GM19328 (cell line): Measurements from ENCODE around the gene RRP1B.

Experiments
- ATAC-seq: cut with Tn5 transposase; IDR thresholded peaks from one replicate; pipeline ENCODE4 v1.9.1; 2021; ENCODE audit warnings: mild to moderate bottlenecking, moderate library complexity; ENCODE audit not compliant: unreplicated experiment

Gene RRP1B

DNA sequence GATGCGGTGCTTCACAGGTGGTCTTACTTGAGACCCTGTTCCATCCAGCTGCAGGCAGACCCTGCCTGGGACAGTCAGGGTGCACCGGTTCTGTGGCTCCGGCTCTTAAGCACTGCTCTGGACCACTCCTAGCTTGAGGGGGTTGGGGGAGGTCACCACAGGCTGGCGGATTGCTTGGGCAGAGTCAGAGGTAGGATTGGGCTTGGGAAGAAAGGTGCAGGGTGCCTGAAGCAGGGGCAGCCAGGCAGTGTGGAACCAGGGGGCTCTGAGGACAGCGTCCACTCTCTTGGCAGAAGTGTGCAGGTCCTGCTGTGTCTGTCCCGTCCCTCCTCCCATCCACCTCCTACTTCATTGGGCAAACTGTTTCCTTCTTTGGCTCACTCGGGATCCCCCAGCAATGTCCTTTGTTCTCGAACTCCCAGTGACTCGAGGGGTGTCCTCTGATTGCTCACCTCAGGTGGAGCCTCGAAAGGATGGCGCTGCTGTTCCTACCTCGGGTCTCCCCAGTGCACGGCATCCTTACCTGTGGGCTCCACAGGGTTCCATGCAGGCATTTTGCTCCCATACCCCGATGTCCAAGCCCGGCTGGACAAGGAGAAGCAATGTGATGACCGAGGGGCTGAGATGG lies 61.3 kb downstream of the RRP1B start:
- no peak for ATAC-seq

DNA sequence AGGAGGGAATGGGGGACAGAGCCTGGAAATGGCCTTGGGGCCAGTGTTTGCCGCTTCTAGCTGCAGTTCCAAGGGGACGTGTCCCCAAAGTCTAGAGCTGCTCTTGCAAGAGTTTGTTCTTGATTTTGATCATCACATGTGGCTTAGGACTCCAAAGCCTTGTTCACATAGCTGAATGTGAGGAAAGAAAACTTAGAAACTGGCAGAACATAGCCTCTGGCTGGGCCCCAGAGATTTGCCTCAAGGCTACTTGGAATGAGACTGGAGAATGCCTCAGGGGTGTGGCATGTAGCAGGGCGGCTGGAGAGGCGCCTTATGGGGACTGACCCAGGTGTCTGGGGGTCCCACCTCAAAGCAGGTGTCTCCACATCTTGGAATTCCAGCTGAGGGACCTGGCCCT lies 61.8 kb downstream of the RRP1B start:
- no peak for ATAC-seq

GRCh38 chr21:43721939-43722338 lies 62.6 kb downstream of the RRP1B start:
- ATAC-seq, result no peak

GRCh38 chr21:43723648-43724047 lies 64.3 kb downstream of the RRP1B start:
- no peak for ATAC-seq

DNA sequence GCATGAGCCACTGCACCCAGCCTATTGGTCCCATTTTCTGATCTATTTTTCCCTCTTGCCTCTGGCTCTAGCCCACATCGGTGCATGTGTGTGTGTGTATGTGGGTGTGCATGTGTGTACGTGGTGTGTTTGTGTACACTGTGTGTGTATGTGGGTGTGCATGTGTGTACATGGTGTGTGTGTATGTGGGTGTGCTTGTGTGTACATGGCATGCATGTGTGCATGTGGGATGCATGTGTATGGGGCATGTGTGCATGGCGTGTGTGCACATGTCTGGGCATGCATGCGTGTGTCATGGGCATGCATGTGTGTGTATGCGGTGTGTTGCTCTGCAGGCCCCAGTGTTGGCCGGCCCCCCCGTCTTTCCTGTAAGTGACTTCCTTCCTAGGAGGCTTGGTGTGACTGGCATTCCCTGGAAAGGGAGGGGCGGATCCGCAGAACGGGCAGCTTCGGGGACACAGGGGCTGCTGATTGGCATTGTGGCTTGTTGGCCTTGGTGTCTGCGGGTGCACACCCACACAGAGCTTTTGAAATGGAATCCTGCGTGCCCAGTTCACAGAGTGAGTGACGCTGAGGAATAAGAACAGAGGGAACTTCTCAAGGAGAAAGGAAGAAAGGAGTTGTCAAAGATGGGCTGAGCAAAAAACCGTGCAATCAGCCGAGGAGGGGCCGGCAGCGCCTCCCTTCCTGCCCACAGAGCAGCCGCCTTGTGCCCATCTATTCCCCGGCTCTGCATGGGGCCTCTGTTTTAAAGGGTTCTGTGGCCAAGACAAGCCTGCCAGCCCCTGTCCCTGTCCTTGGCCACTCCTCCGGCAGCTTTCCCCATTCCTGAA lies 67.5 kb downstream of the RRP1B start:
- no peak for ATAC-seq

GRCh38 chr21:43727519-43728153 lies 68.3 kb downstream of the RRP1B start:
- no peak for ATAC-seq

DNA sequence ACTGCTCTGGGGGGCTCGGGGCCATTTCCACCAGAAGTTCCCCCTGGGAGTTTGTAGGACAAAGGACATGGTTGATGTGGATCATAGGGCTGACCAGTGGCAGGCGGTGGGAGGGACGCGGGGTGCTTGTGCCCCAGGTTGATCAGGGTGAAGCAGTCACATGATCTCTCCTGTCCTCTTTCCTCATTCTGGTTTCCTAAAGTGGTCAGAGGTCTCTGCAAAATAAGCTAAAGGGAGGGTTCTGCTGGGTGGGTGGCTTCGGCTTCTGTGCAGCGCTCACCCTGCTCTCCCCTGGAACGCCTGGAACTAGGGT lies 68.8 kb downstream of the RRP1B start:
- ATAC-seq, result no peak

DNA sequence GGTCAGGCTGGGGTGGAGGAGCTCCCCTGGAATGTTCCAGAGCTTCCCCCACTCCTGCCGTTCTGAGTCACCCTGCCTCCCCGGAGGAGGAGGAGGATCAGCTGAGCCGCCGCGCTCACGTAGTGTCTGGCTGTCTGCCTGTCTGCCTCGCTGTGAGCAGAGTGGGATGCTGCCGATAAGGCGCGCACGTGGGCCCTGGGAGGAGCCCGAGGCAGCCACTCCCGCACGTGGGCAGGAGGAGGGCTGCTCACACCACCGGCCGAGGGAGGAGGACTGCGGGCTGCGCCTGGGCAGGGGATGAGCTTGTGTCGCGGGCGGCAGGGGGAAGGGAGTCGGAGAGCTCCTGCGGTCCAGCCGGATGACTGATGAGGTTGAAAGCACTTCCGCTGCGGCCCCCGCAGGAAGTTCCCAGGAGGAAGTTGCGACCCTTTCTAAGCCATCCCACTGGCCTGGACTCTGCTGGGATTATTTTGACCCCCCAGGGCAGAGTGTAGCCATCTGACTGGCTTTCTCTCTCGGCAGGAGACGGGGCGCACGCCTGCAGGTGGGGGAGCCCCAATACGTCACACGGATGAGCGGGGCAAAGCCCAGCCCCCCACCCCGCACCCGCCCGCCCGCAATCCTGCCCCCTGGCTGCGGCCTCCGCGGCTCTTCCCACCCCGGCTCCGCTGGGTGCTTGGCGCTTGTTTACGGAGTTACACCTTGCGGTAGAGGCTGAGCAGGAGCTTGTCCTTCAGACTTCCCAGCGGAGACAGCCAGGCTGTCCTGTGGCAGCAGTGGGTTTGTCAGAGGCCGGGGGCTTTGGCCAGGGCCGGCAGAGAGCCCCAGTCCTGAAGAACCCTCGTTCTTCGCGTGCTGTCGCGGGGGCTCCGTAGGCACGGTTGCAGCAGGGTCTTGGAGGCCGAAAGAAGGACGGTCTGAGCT lies 69.4 kb downstream of the RRP1B start:
- peak; percentile 55 for ATAC-seq

DNA sequence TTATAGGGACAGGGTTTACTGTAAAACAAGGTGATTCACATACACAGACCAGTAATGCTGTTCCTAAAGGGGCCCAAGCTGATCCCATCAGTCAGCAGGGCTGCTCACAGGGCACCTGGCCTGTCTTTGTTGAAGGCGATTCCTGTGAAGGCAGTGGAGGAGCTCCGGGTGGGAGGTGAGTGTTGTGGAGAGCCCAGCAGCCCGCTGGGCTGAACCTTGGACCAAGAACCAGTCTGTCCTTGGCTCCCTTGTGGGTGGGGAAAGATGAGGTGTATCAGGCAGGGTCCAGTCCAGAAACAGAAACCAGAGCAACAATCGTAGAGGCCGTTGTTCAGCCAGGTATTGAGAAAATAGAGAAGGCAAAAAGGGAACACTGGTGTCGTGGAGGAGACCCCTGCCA lies 72.1 kb downstream of the RRP1B start:
- ATAC-seq, result no peak

- ATAC-seq, result no peak
These were observed 72.7 kb downstream of the RRP1B start for GRCh38 chr21:43731891-43732711.

- no peak for ATAC-seq
These were observed 73.7 kb downstream of the RRP1B start for GRCh38 chr21:43733060-43733459.

DNA sequence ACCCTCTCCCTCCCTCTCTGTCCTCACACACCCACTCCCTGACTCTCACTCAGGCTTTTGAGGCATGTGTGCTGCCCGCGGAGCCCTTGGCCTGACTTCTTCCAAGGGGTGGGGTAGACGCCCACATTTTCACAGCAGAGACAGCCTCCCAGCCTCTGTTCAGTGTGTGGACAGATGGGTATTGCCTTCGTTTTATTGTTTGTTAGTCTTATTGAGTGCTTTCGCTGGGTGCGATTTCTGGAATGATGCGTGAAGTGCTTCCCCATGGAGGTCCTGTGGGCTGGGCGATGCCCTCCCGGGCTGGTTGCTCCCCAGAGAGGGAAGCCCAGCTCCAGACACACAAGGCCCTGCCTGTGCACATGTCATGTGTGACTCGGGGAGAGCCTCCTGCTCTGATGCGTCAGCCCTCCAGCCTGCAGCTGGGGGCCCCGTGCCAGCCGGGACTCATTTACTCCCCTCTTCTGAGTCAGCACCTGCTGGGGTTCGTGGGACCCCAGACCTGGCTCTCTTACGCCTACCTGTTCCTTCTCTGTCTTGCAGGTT lies 74.2 kb downstream of the RRP1B start:
- ATAC-seq, result no peak

DNA sequence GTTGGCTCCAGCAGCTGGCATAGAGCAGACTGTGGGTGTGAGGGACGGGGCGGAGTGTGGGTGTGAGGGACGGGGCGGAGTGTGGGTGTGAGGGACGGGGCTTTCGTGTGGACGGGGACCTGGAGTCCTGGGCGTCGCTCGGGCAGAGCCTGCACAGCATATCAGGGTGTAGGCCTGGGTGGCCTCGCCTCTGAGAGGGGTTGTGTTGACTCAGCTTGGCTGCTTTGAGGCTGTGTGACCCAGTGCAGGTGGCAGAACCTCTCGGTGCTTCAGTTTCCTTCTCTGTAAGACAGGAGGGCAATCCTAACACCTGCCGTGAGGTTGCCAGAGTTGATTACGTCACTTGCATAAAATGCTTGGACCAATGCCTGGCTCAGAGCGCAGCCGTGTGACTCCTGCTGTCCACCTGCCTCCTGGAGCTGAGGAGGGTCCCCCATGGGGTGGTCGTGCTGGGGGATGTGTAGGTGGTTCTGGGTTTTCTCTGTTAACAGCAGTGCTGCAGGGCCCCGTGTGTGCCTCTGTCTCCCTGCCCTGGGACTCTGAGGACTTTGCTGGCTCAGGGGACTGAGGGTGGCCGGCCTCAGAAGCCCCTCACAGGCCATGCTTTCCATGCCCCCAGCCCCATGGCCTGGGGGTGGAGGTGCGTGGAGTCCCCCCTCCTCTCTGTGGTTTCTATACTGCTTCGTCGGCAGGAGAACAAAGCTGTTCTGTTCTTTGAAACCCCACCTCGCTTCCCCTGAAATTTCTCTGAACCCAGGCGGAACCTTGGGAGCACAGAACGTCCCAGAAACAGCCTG lies 75.0 kb downstream of the RRP1B start:
- ATAC-seq, result no peak

DNA sequence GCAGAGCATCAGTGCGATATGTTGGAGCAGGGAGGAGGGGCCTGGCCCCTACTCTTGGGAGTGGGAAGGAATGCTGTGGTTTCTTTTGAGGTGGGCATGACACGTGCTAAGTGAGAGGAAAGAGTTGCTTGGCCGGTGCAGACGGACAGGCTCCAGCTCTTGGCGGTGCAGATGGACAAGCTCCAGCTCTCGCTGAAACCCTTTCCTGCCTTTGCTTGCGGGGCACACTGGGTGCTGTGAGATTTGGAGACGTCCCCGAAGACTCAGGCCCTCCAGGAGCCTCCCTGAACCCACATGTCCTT lies 75.5 kb downstream of the RRP1B start:
- ATAC-seq, result no peak

DNA sequence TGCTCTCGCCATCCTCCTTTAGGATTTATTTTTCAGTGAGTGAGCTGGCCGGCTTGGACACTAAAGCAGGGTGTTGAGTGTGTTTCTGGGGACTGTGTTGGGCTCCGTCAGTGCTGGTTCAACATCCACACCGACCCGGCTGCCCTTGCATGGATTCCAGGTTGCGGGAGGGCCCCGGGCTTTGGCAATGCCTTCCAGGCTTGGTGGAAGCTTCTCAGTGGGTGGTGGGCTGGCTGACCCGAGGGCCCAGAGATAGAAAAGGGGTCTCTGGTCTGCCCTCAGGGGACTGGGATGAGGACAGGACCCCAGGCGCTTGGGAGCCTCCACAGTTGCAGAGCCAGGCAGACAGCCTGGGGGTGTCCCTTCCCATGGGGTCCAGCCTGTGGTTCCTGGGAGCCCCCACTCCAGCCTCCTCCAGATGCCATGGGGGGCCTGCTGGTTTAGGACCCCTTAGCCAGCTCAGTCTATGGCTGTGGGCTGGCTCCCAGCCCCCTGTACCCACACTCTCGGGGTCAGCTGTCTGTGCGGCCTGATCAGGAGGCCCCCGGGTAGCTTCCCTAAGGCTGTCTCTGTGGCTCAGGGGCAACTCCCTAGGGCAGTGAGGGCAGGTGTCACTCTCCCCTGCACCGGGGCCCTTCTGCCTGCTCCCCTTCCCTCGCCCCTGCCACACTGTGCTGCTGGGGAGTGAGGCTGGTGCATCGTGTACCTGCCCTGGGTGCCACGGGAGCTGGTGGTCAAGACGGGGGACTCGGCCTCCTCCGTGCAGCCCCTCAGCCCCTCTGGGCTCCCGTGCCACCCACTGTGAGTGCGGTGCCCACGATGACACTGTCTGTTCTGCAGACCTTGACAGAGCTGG lies 76.1 kb downstream of the RRP1B start:
- ATAC-seq, result no peak

- ATAC-seq, result no peak
These were observed 77.0 kb downstream of the RRP1B start for GRCh38 chr21:43736224-43736883.

GRCh38 chr21:43737158-43737950 lies 78.0 kb downstream of the RRP1B start:
- no peak for ATAC-seq
